Measurements from ENCODE around the gene ZFAND2A. TPM values are rescaled to one million over a fixed set of nuclear protein-coding genes. Genes with fewer than 3 reads are reported as not detected.
"Not testable (repeated sequence)": the region's sequence is repeated elsewhere in the genome, so short reads cannot be mapped to it uniquely, and the experiment has no call there.

ZFAND2A gene
- total RNA-seq, 1 experiment from 2014 or later, result 13.7 TPM

DNA sequence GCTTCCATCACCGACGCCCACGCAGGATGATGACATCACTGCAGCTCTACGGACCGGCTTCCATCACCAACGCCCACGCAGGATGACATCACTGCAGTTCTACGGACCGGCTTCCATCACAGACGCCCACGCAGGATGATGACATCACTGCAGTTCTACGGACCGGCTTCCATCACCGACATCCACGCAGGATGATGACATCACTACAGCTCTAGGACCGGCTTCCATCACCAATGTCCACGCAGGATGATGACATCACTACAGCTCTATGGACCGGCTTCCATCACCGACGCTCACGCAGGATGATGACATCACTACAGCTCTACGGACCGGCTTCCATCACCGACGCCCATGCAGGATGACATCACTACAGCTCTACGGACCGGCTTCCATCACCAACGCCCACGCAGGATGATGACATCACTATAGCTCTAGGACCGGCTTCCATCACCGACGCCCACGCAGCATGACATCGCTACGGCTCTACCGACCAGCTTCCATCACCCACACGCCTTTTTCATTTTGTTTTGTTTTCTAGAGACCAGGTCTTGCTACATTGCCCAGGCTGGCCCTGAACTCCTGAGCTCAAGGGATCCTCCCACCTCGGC lies 42.6 kb downstream of the ZFAND2A start:
- Histone ChIP-seq H3K79me1 (ENCODE audit: insufficient read depth, low read depth, low read length, poor library complexity, severe bottlenecking) (peaks cover 5% of the 10 kb centered on the region), H4K5ac (ENCODE audit: insufficient read length, low read depth, low read length) (no peak overlapping the region), H3K18ac (ENCODE audit: insufficient read length, low read depth, low read length) (no peak overlapping the region), H4K8ac (replicated peaks; ENCODE audit: insufficient read length, low read depth, low read length) (no peak overlapping the region), H4K20me1 (ENCODE audit: control insufficient read depth, insufficient read depth, insufficient read length) (peaks cover 1% of the 10 kb centered on the region), H3K23ac (ENCODE audit: insufficient read length, low read depth, low read length) (no peak overlapping the region), H3K14ac (ENCODE audit: insufficient read depth, low read length) (no peak overlapping the region), H3K4me2 (ENCODE audit: insufficient read depth, insufficient read length, low read length) (no peak overlapping the region), H2BK15ac (ENCODE audit: low read depth, low read length) (no peak overlapping the region), H3K9me3 (ENCODE audit: control insufficient read depth, low read depth, low read length) (no peaks in the 10 kb centered on the region), H3T11ph (ENCODE audit: low read length) (no peak overlapping the region), H3K4me1 (ENCODE audit: insufficient read depth, low read length) (no peaks in the 10 kb centered on the region), H2AK5ac (ENCODE audit: insufficient read length, low read length) (no peak overlapping the region), H3K4ac (ENCODE audit: low read depth, low read length) (no peak overlapping the region), H2AFZ (ENCODE audit: low read length) (no peak overlapping the region), H3K79me2 (ENCODE audit: insufficient read depth, low read length) (peaks cover 8% of the 10 kb centered on the region; the same call in 1 of the 2 replicates), H3K27ac (ENCODE audit: insufficient read length, low read depth, low read length) (no peak overlapping the region), H2BK20ac (ENCODE audit: low read depth, low read length, poor library complexity, severe bottlenecking) (no peak overlapping the region), H2BK120ac (ENCODE audit: low read depth, low read length, poor library complexity, severe bottlenecking) (no peak overlapping the region), H3K23me2 (ENCODE audit: insufficient read length, low read depth, low read length, poor library complexity, severe bottlenecking) (no peaks in the 10 kb centered on the region), H4K91ac (ENCODE audit: insufficient read length, low read depth, low read length) (no peak overlapping the region), H3K56ac (ENCODE audit: insufficient read length, low read depth, low read length) (no peak overlapping the region), H2BK5ac (ENCODE audit: insufficient read length, low read length) (no peak overlapping the region), H3K27me3 (ENCODE audit: insufficient read depth, low read length) (no peaks in the 10 kb centered on the region), H2BK12ac (ENCODE audit: insufficient read length, low read depth, low read length) (no peak overlapping the region), H3K9ac (ENCODE audit: extremely low read depth, insufficient read length, low read length) (no peak overlapping the region)
- Mint-ChIP-seq H3K4me1 (peaks cover 4 to 8% of the 10 kb centered on the region in 2 experiments; a peak in 3 of 4 replicates), H3K27ac (peak overlapping the region in 1 of 3 experiments; percentile 4; a peak in 1 of 7 replicates), H3K27me3 (ENCODE audit: low read depth) (no peaks in the 10 kb centered on the region), H3K9me3 (peaks cover 0 to 7% of the 10 kb centered on the region in 2 experiments; a peak in 3 of 5 replicates), H3K4me3 (0 out of 5 replicates have a peak overlapping the region, but pooled peaks of 1 of the 2 experiments have one; percentile 4), H3K36me3 (ENCODE audit: insufficient read depth in 1 of 3, low read depth in 3 of 3) (peaks cover 8 to 13% (median 10%) of the 10 kb centered on the region in 3 experiments)
- TF ChIP-seq, protein P1, sequence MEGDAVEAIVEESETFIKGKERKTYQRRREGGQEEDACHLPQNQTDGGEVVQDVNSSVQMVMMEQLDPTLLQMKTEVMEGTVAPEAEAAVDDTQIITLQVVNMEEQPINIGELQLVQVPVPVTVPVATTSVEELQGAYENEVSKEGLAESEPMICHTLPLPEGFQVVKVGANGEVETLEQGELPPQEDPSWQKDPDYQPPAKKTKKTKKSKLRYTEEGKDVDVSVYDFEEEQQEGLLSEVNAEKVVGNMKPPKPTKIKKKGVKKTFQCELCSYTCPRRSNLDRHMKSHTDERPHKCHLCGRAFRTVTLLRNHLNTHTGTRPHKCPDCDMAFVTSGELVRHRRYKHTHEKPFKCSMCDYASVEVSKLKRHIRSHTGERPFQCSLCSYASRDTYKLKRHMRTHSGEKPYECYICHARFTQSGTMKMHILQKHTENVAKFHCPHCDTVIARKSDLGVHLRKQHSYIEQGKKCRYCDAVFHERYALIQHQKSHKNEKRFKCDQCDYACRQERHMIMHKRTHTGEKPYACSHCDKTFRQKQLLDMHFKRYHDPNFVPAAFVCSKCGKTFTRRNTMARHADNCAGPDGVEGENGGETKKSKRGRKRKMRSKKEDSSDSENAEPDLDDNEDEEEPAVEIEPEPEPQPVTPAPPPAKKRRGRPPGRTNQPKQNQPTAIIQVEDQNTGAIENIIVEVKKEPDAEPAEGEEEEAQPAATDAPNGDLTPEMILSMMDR (conservative IDR thresholded peaks at IDR 0.05), result no peak
- DNase-seq, result no peak
- WGBS (ENCODE audit: extremely low coverage, insufficient read length, low lambda C conversion rate), result no CpG with 5 or more reads among the region's 38 CpGs

DNA sequence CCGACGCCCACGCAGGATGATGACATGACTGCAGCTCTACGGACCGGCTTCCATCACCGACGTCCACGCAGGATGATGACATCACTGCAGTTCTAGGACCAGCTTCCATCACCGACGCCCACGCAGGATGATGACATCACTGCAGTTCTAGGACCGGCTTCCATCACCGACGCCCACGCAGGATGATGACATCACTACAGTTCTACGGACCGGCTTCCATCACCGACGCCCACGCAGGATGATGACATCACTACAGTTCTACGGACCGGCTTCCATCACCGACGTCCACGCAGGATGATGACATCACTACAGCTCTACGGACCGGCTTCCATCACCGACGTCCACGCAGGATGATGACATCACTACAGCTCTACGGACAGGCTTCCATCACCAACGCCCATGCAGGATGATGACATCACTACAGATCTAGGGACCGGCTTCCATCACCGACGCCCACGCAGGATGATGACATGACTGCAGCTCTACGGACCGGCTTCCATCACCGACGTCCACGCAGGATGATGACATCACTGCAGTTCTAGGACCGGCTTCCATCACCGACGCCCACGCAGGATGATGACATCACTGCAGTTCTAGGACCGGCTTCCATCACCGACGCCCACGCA lies 43.5 kb downstream of the ZFAND2A start:
- not testable (repeated sequence) for H3K18ac ChIP-seq (ENCODE audit: insufficient read length, low read depth, low read length); H3K14ac ChIP-seq (ENCODE audit: insufficient read depth, low read length); H3K27me3 Mint-ChIP-seq (ENCODE audit: low read depth); H3K9ac ChIP-seq (ENCODE audit: extremely low read depth, insufficient read length, low read length); H3K79me1 ChIP-seq (ENCODE audit: insufficient read depth, low read depth, low read length, poor library complexity, severe bottlenecking); H3K23me2 ChIP-seq (ENCODE audit: insufficient read length, low read depth, low read length, poor library complexity, severe bottlenecking); H2BK15ac ChIP-seq (ENCODE audit: low read depth, low read length); H4K20me1 ChIP-seq (ENCODE audit: control insufficient read depth, insufficient read depth, insufficient read length); H2BK12ac ChIP-seq (ENCODE audit: insufficient read length, low read depth, low read length); H2AK5ac ChIP-seq (ENCODE audit: insufficient read length, low read length); H3K4me2 ChIP-seq (ENCODE audit: insufficient read depth, insufficient read length, low read length); H3K23ac ChIP-seq (ENCODE audit: insufficient read length, low read depth, low read length); H4K91ac ChIP-seq (ENCODE audit: insufficient read length, low read depth, low read length); H3K4me1 ChIP-seq (ENCODE audit: insufficient read depth, low read length); H4K5ac ChIP-seq (ENCODE audit: insufficient read length, low read depth, low read length); H3T11ph ChIP-seq (ENCODE audit: low read length); H2BK20ac ChIP-seq (ENCODE audit: low read depth, low read length, poor library complexity, severe bottlenecking); H2AFZ ChIP-seq (ENCODE audit: low read length); H2BK5ac ChIP-seq (ENCODE audit: insufficient read length, low read length); H3K4ac ChIP-seq (ENCODE audit: low read depth, low read length); H3K9me3 ChIP-seq (ENCODE audit: control insufficient read depth, low read depth, low read length); H4K8ac ChIP-seq (replicated peaks; ENCODE audit: insufficient read length, low read depth, low read length); H3K27ac ChIP-seq (ENCODE audit: insufficient read length, low read depth, low read length); H3K9me3 Mint-ChIP-seq; H3K27me3 ChIP-seq (ENCODE audit: insufficient read depth, low read length); H2BK120ac ChIP-seq (ENCODE audit: low read depth, low read length, poor library complexity, severe bottlenecking); H3K27ac Mint-ChIP-seq; H3K56ac ChIP-seq (ENCODE audit: insufficient read length, low read depth, low read length); H3K79me2 ChIP-seq (ENCODE audit: insufficient read depth, low read length); H3K4me3 Mint-ChIP-seq; DNase-seq; H3K4me1 Mint-ChIP-seq
- WGBS (ENCODE audit: extremely low coverage, insufficient read length, low lambda C conversion rate), result no CpG with 5 or more reads among the region's 49 CpGs
- peaks cover 8 to 13% (median 10%) of the 10 kb centered on the region in 3 experiments for H3K36me3 Mint-ChIP-seq (ENCODE audit: insufficient read depth in 1 of 3, low read depth in 3 of 3)

Data from H9 (cell line).